Measurements from ENCODE around the gene MIER3.

The MIER3 gene

GRCh38 chr5:56958595-56958994 is 6.7 kb upstream of the MIER3 start:
- no peak for DNase-seq

- no peak for DNase-seq
Observed at GRCh38 chr5:56954262-56954661, 2.3 kb upstream of the MIER3 start.

- peak; percentile 40 for DNase-seq
Observed at GRCh38 chr5:56951126-56951945, 587 bp downstream of the MIER3 start.

GRCh38 chr5:56950626-56951125 is 1.2 kb downstream of the MIER3 start:
- peak; percentile 79 for DNase-seq

- no peak for DNase-seq
Observed at GRCh38 chr5:56947052-56947451, 4.9 kb downstream of the MIER3 start.

- no peak for DNase-seq
Observed at GRCh38 chr5:56941981-56942380, 9.9 kb downstream of the MIER3 start.

- peak; percentile 37 for DNase-seq
Observed at GRCh38 chr5:56938858-56939257, 13.1 kb downstream of the MIER3 start.

GRCh38 chr5:56934325-56934724 is 17.6 kb downstream of the MIER3 start:
- no peak for DNase-seq

GRCh38 chr5:56922922-56923321 is 29.0 kb downstream of the MIER3 start:
- no peak for DNase-seq

GRCh38 chr5:56919942-56920662 is 31.8 kb downstream of the MIER3 start:
- DNase-seq, result no peak

GRCh38 chr5:56918054-56918453 is 33.9 kb downstream of the MIER3 start:
- DNase-seq, result no peak

- DNase-seq, result no peak
Observed at GRCh38 chr5:56917534-56917933, 34.4 kb downstream of the MIER3 start.

- no peak for DNase-seq
Observed at GRCh38 chr5:56914678-56915077, 37.2 kb downstream of the MIER3 start.

GRCh38 chr5:56913766-56914165 is 38.2 kb downstream of the MIER3 start:
- no peak for DNase-seq

GRCh38 chr5:56910210-56910965 is 41.5 kb downstream of the MIER3 start:
- peak; percentile 65 for DNase-seq

GRCh38 chr5:56909294-56910209 is 42.4 kb downstream of the MIER3 start, which contains the start of gene SETD9:
TSS of gene SETD9 (plus strand) at chr5:56909596. CDS start at chr5:56909646, 50 bp downstream.
- DNase-seq, result peak; percentile 100

GRCh38 chr5:56908942-56909293 is 43.0 kb downstream of the MIER3 start:
- no peak for DNase-seq

- peak; percentile 75 for DNase-seq
Observed at GRCh38 chr5:56900858-56901578, 50.9 kb downstream of the MIER3 start.

GRCh38 chr5:56900395-56900794 is 51.5 kb downstream of the MIER3 start:
- no peak for DNase-seq

GRCh38 chr5:56898213-56898612 is 53.7 kb downstream of the MIER3 start:
- DNase-seq, result no peak

GRCh38 chr5:56896763-56897162 is 55.2 kb downstream of the MIER3 start:
- no peak for DNase-seq
